DND-41 (cell line): ENCODE measurements around the gene UROC1.

Experiments
- ATAC-seq: fragments of 200-7000 bp; cut with Tn5 transposase; 3 replicates; pipeline ENCODE4 v1.9.1; 2021; ENCODE audit warnings: low read depth; ENCODE audit not compliant: insufficient read depth
- DNase-seq: peaks from one replicate; pipeline ENCODE4 v3.0.0-alpha.2; 2020
- H2AFZ ChIP-seq: 2 replicates; pipeline ENCODE4 v1.6.0; 2012; ENCODE audit warnings: low read depth, low read length
- H3K27ac ChIP-seq: 2 replicates; pipeline ENCODE4 v1.5.1; 2012; ENCODE audit warnings: low read length, inconsistent platforms
- H3K27me3 ChIP-seq: fragments of 200-600 bp; sonication (generic); 2 replicates; pipeline ENCODE4 v1.6.0; 2012; ENCODE audit warnings: low read length, mild to moderate bottlenecking, inconsistent platforms; ENCODE audit not compliant: insufficient read depth, poor library complexity
- H3K36me3 ChIP-seq: 2 replicates; pipeline ENCODE4 v1.5.1; 2012; ENCODE audit warnings: low read length, inconsistent platforms; ENCODE audit not compliant: insufficient read depth
- H3K4me1 ChIP-seq: 2 replicates; pipeline ENCODE4 v1.5.1; 2012; ENCODE audit warnings: mild to moderate bottlenecking, low read length; ENCODE audit not compliant: insufficient read depth
- H3K4me2 ChIP-seq: 2 replicates; pipeline ENCODE4 v1.6.0; 2012; ENCODE audit warnings: mild to moderate bottlenecking, moderate library complexity, low read length, inconsistent platforms; ENCODE audit not compliant: insufficient read depth
- H3K4me3 ChIP-seq, 2 experiments: fragments of 200-600 bp in 1 of 2; shearing (Covaris generic) in 1 of 2; 2 replicates each; pipeline ENCODE4 v1.5.1; 2012 to 2016; ENCODE audit warnings: inconsistent platforms in 2 of 2, low read length in 2 of 2, mild to moderate bottlenecking in 2 of 2, low read depth in 1 of 2, moderate library complexity in 1 of 2
- H3K79me2 ChIP-seq: 2 replicates; pipeline ENCODE4 v1.6.0; 2012; ENCODE audit warnings: low read length, inconsistent platforms; ENCODE audit not compliant: insufficient read depth
- H3K9ac ChIP-seq: 2 replicates; pipeline ENCODE4 v1.6.0; 2012; ENCODE audit warnings: low read depth, mild to moderate bottlenecking, inconsistent platforms, low read length, moderate library complexity
- H3K9me3 ChIP-seq: 2 replicates; pipeline ENCODE4 v1.5.1; 2012; ENCODE audit warnings: low read length, moderate library complexity, mild to moderate bottlenecking, inconsistent platforms; ENCODE audit not compliant: insufficient read depth, severe bottlenecking
- H4K20me1 ChIP-seq: 2 replicates; pipeline ENCODE4 v1.6.0; 2012; ENCODE audit warnings: low read length; ENCODE audit not compliant: insufficient read depth
- CTCF ChIP-seq: IDR thresholded peaks from 2 replicates; pipeline ENCODE4 v1.5.1; 2012; ENCODE audit warnings: borderline replicate concordance, low read length, moderate library complexity, mild to moderate bottlenecking; ENCODE audit not compliant: poor library complexity, severe bottlenecking; ENCODE audit errors: extremely low read depth
- EZH2 ChIP-seq: IDR thresholded peaks from 3 replicates; pipeline ENCODE4 v1.6.1; 2012; ENCODE audit warnings: borderline replicate concordance, low read depth, mild to moderate bottlenecking, moderate library complexity, low read length, inconsistent platforms; ENCODE audit not compliant: severe bottlenecking

UROC1 gene

GRCh38 chr3:126484148-126484547 lies 33.4 kb downstream of the UROC1 start:
- no peaks in the 10 kb centered on the region for H3K36me3 ChIP-seq
- no peak for ATAC-seq
- H3K4me3 ChIP-seq, result no peak overlapping the region
- no peaks in the 10 kb centered on the region for H3K79me2 ChIP-seq
- H3K4me2 ChIP-seq, result no peak overlapping the region
- no peak overlapping the region for H3K27ac ChIP-seq
- DNase-seq, result no peak
- no peaks in the 10 kb centered on the region for H3K9me3 ChIP-seq
- TF ChIP-seq EZH2 (no peak), CTCF (no peak)
- H3K27me3 ChIP-seq, result no peaks in the 10 kb centered on the region
- no peaks in the 10 kb centered on the region for H4K20me1 ChIP-seq
- peaks cover 8% of the 10 kb centered on the region for H3K4me1 ChIP-seq
- H2AFZ ChIP-seq, result no peak overlapping the region
- no peak overlapping the region for H3K9ac ChIP-seq

GRCh38 chr3:126483321-126483761 lies 34.2 kb downstream of the UROC1 start:
- ATAC-seq (no peak), DNase-seq (no peak)
- H4K20me1 ChIP-seq, result no peaks in the 10 kb centered on the region
- H3K4me2 ChIP-seq, result no peak overlapping the region
- no peaks in the 10 kb centered on the region for H3K79me2 ChIP-seq
- no peak overlapping the region for H3K4me3 ChIP-seq
- no peak overlapping the region for H3K9ac ChIP-seq
- H3K36me3 ChIP-seq, result no peaks in the 10 kb centered on the region
- H3K27ac ChIP-seq, result no peak overlapping the region
- H3K27me3 ChIP-seq, result no peaks in the 10 kb centered on the region
- H3K4me1 ChIP-seq, result peaks cover 8% of the 10 kb centered on the region
- H2AFZ ChIP-seq, result no peak overlapping the region
- no peak for TF ChIP-seq EZH2
- TF ChIP-seq CTCF, result no peak
- no peaks in the 10 kb centered on the region for H3K9me3 ChIP-seq

- no peak for DNase-seq
- Histone ChIP-seq H3K27me3 (no peaks in the 10 kb centered on the region), H3K4me2 (no peak overlapping the region), H3K4me1 (peaks cover 8% of the 10 kb centered on the region), H3K9ac (no peak overlapping the region), H3K36me3 (no peaks in the 10 kb centered on the region), H3K27ac (no peak overlapping the region), H4K20me1 (no peaks in the 10 kb centered on the region), H2AFZ (no peak overlapping the region), H3K4me3 (no peak overlapping the region), H3K9me3 (no peaks in the 10 kb centered on the region), H3K79me2 (no peaks in the 10 kb centered on the region)
- ATAC-seq, result no peak
- TF ChIP-seq EZH2 (no peak), CTCF (no peak)
These were observed 34.9 kb downstream of the UROC1 start for GRCh38 chr3:126482503-126483255.
